GM23338 (cell line): ENCODE data around the gene POR. TPM values are rescaled to one million over a fixed set of nuclear protein-coding genes. Genes with fewer than 3 reads are reported as not detected.

Source experiments
- ATAC-seq: fragments of 200-7000 bp; cut with Tn5 transposase; 3 replicates; pipeline ENCODE4 v1.9.1; 2020
- DNase-seq: peaks from one replicate; pipeline ENCODE4 v3.0.0-alpha.2; 2015; ENCODE audit warnings: low spot score
- H2AFZ ChIP-seq: fragments of 200-600 bp; sonication (generic); 2 replicates; pipeline ENCODE4 v1.8.0; 2016; ENCODE audit warnings: antibody characterized with exemption, mild to moderate bottlenecking, moderate library complexity
- H3F3A ChIP-seq: fragments of 200-600 bp; sonication (generic); replicated peaks from 2 replicates; pipeline ENCODE4 v1.8.0; 2017; ENCODE audit warnings: antibody characterized with exemption, mixed run types, low read depth
- H3K27ac ChIP-seq: fragments of 200-600 bp; sonication (generic); 2 replicates; pipeline ENCODE4 v1.6.1; 2016; ENCODE audit warnings: low read depth
- H3K27me3 ChIP-seq: fragments of 200-600 bp; sonication (generic); 2 replicates; pipeline ENCODE4 v1.8.0; 2016; ENCODE audit warnings: mild to moderate bottlenecking, mixed run types, moderate library complexity; ENCODE audit not compliant: insufficient read depth
- H3K36me3 ChIP-seq: fragments of 200-600 bp; sonication (generic); 2 replicates; pipeline ENCODE4 v1.8.0; 2016; ENCODE audit warnings: mild to moderate bottlenecking; ENCODE audit not compliant: insufficient read depth
- H3K4me1 ChIP-seq: fragments of 200-600 bp; sonication (generic); 2 replicates; pipeline ENCODE4 v1.8.0; 2016; ENCODE audit warnings: mild to moderate bottlenecking, moderate library complexity; ENCODE audit not compliant: insufficient read depth
- H3K4me2 ChIP-seq: fragments of 200-600 bp; sonication (generic); 2 replicates; pipeline ENCODE4 v1.7.1; 2017; ENCODE audit warnings: mixed run types
- H3K4me3 ChIP-seq: fragments of 200-600 bp; sonication (generic); 2 replicates; pipeline ENCODE4 v1.6.1; 2016; ENCODE audit warnings: mixed run types
- H3K79me2 ChIP-seq: fragments of 200-600 bp; sonication (generic); replicated peaks from 2 replicates; pipeline ENCODE4 v1.8.0; 2017; ENCODE audit warnings: mild to moderate bottlenecking; ENCODE audit not compliant: insufficient read depth
- H3K9me2 ChIP-seq: fragments of 200-600 bp; sonication (generic); 2 replicates; pipeline ENCODE4 v1.8.0; 2017; ENCODE audit not compliant: insufficient read depth
- H4K20me1 ChIP-seq: fragments of 200-600 bp; sonication (generic); replicated peaks from 2 replicates; pipeline ENCODE4 v1.8.0; 2017; ENCODE audit warnings: mild to moderate bottlenecking; ENCODE audit not compliant: insufficient read depth
- H3K27ac Mint-ChIP-seq: 2 replicates; pipeline ENCODE4 v1.8.0; 2020; ENCODE audit warnings: inconsistent platforms, mild to moderate bottlenecking, moderate library complexity, mixed read lengths
- H3K27me3 Mint-ChIP-seq: 3 replicates; pipeline ENCODE4 v1.8.0; 2022; ENCODE audit warnings: low read depth, mild to moderate bottlenecking, moderate library complexity, mixed read lengths, inconsistent platforms; ENCODE audit not compliant: insufficient read depth, poor library complexity
- H3K36me3 Mint-ChIP-seq: 3 replicates; pipeline ENCODE4 v1.8.0; 2021; ENCODE audit warnings: low read depth, mild to moderate bottlenecking, inconsistent platforms, moderate library complexity, mixed read lengths
- H3K4me1 Mint-ChIP-seq: 3 replicates; pipeline ENCODE4 v1.8.0; 2020; ENCODE audit warnings: mild to moderate bottlenecking, inconsistent platforms, mixed read lengths
- H3K4me3 Mint-ChIP-seq: 3 replicates; pipeline ENCODE4 v1.8.0; 2021; ENCODE audit warnings: moderate library complexity, mild to moderate bottlenecking, inconsistent platforms, mixed read lengths
- H3K9me3 Mint-ChIP-seq: 3 replicates; pipeline ENCODE4 v1.8.0; 2020; ENCODE audit warnings: moderate library complexity, mild to moderate bottlenecking, inconsistent platforms, mixed read lengths
- EZH2 ChIP-seq: fragments of 200-600 bp; sonication (generic); IDR thresholded peaks from one replicate; pipeline ENCODE4 v1.8.0; 2017; ENCODE audit warnings: antibody characterized with exemption, mild to moderate bottlenecking, low read depth; ENCODE audit not compliant: unreplicated experiment
- EZH2phosphoT487 ChIP-seq: fragments of 200-600 bp; sonication (generic); IDR thresholded peaks from one replicate; pipeline ENCODE4 v1.8.1; 2018; ENCODE audit warnings: antibody characterized with exemption; ENCODE audit not compliant: unreplicated experiment
- NANOG ChIP-seq: IDR thresholded peaks from 2 replicates; pipeline ENCODE4 v1.6.1; 2016; ENCODE audit warnings: antibody characterized with exemption, borderline replicate concordance
- ZNF331 ChIP-seq: fragments of 250-450 bp; sonication (Bioruptor Pico); IDR thresholded peaks from 2 replicates; pipeline ENCODE4 v1.5.0; 2020; ENCODE audit warnings: low read depth, mild to moderate bottlenecking, moderate library complexity
- polyA plus RNA-seq: library from polyadenylated mRNA; unstranded; fragments of >200 nt; fragmentation: Nextera tagmentation; extraction: Ambion mirVana; gene quantifications from 2 replicates; pipeline ENCODE4 v1.2.1, GENCODE V29; 2016
- total RNA-seq: library from RNA; depleted of rRNA; stranded (reverse); fragments of >200 nt; shearing (Covaris generic); gene quantifications from 2 replicates; pipeline ENCODE4 v1.2.3, GENCODE V29; 2014
- TF ChIP-seq, protein P1 (sequence below): IDR thresholded peaks from one replicate; pipeline ENCODE4 v1.6.1; 2018; ENCODE audit warnings: antibody characterized with exemption; ENCODE audit not compliant: unreplicated experiment
- TF ChIP-seq, protein P2 (sequence below), 2 experiments: fragments of 200-600 bp in 1 of 2; sonication (generic) in 1 of 2; conservative IDR thresholded peaks; 2 replicates each; pipeline versions ENCODE4 v1.5.1 to v1.6.1; 2016 to 2017; ENCODE audit warnings: antibody characterized with exemption in 2 of 2, low read depth in 2 of 2, mild to moderate bottlenecking in 2 of 2, moderate library complexity in 1 of 2
- TF ChIP-seq, protein P3 (sequence below): fragments of 250-450 bp; sonication (Bioruptor Pico); IDR thresholded peaks from 2 replicates; pipeline ENCODE4 v1.5.0; 2020; ENCODE audit warnings: mild to moderate bottlenecking, moderate library complexity

POR gene
- total and polyA plus RNA-seq, 2 experiments from 2014 or later, result 126 to 164 TPM

DNA sequence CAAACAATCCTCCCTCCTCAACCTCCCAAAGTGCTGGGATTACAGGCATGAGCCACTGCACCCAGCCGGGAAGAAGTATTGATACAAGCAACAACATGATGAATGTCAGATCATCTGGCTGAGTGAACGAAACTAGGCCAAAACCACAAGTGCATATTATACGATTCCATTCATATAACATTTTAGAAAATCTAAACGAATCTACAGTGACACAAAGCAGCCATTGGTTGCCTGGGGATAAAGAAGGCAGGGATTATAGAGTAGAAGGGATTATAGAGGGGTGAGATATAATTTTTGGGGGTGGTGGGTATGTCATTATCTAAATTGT lies 47.6 kb upstream of the POR start:
- Histone ChIP-seq H3K27me3 (no peaks in the 10 kb centered on the region), H3K4me2 (no peak overlapping the region), H3K4me1 (no peaks in the 10 kb centered on the region), H3K27ac (no peak overlapping the region), H4K20me1 (no peaks in the 10 kb centered on the region), H3K79me2 (no peaks in the 10 kb centered on the region), H3F3A (no peaks in the 10 kb centered on the region), H2AFZ (peak overlapping the region; percentile 85; the same call in 1 of the 2 replicates), H3K4me3 (no peak overlapping the region), H3K36me3 (no peaks in the 10 kb centered on the region), H3K9me2 (no peaks in the 10 kb centered on the region)
- Mint-ChIP-seq H3K27me3 (peaks cover 3% of the 10 kb centered on the region), H3K9me3 (no peaks in the 10 kb centered on the region), H3K4me3 (no peak overlapping the region; the same call in 2 of the 3 replicates), H3K27ac (no peak overlapping the region), H3K36me3 (no peaks in the 10 kb centered on the region), H3K4me1 (peaks cover 3% of the 10 kb centered on the region; the same call in 2 of the 3 replicates)
- no peak for TF ChIP-seq ZNF331
- TF ChIP-seq EZH2phosphoT487, result no peak
- TF ChIP-seq, protein P1, sequence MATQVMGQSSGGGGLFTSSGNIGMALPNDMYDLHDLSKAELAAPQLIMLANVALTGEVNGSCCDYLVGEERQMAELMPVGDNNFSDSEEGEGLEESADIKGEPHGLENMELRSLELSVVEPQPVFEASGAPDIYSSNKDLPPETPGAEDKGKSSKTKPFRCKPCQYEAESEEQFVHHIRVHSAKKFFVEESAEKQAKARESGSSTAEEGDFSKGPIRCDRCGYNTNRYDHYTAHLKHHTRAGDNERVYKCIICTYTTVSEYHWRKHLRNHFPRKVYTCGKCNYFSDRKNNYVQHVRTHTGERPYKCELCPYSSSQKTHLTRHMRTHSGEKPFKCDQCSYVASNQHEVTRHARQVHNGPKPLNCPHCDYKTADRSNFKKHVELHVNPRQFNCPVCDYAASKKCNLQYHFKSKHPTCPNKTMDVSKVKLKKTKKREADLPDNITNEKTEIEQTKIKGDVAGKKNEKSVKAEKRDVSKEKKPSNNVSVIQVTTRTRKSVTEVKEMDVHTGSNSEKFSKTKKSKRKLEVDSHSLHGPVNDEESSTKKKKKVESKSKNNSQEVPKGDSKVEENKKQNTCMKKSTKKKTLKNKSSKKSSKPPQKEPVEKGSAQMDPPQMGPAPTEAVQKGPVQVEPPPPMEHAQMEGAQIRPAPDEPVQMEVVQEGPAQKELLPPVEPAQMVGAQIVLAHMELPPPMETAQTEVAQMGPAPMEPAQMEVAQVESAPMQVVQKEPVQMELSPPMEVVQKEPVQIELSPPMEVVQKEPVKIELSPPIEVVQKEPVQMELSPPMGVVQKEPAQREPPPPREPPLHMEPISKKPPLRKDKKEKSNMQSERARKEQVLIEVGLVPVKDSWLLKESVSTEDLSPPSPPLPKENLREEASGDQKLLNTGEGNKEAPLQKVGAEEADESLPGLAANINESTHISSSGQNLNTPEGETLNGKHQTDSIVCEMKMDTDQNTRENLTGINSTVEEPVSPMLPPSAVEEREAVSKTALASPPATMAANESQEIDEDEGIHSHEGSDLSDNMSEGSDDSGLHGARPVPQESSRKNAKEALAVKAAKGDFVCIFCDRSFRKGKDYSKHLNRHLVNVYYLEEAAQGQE, result no peak
- no peak for TF ChIP-seq EZH2
- TF ChIP-seq, protein P2, sequence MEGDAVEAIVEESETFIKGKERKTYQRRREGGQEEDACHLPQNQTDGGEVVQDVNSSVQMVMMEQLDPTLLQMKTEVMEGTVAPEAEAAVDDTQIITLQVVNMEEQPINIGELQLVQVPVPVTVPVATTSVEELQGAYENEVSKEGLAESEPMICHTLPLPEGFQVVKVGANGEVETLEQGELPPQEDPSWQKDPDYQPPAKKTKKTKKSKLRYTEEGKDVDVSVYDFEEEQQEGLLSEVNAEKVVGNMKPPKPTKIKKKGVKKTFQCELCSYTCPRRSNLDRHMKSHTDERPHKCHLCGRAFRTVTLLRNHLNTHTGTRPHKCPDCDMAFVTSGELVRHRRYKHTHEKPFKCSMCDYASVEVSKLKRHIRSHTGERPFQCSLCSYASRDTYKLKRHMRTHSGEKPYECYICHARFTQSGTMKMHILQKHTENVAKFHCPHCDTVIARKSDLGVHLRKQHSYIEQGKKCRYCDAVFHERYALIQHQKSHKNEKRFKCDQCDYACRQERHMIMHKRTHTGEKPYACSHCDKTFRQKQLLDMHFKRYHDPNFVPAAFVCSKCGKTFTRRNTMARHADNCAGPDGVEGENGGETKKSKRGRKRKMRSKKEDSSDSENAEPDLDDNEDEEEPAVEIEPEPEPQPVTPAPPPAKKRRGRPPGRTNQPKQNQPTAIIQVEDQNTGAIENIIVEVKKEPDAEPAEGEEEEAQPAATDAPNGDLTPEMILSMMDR (conservative IDR thresholded peaks at IDR 0.05; ENCODE audit: low read depth in 2 of 2), result no peak
- TF ChIP-seq, protein P3, sequence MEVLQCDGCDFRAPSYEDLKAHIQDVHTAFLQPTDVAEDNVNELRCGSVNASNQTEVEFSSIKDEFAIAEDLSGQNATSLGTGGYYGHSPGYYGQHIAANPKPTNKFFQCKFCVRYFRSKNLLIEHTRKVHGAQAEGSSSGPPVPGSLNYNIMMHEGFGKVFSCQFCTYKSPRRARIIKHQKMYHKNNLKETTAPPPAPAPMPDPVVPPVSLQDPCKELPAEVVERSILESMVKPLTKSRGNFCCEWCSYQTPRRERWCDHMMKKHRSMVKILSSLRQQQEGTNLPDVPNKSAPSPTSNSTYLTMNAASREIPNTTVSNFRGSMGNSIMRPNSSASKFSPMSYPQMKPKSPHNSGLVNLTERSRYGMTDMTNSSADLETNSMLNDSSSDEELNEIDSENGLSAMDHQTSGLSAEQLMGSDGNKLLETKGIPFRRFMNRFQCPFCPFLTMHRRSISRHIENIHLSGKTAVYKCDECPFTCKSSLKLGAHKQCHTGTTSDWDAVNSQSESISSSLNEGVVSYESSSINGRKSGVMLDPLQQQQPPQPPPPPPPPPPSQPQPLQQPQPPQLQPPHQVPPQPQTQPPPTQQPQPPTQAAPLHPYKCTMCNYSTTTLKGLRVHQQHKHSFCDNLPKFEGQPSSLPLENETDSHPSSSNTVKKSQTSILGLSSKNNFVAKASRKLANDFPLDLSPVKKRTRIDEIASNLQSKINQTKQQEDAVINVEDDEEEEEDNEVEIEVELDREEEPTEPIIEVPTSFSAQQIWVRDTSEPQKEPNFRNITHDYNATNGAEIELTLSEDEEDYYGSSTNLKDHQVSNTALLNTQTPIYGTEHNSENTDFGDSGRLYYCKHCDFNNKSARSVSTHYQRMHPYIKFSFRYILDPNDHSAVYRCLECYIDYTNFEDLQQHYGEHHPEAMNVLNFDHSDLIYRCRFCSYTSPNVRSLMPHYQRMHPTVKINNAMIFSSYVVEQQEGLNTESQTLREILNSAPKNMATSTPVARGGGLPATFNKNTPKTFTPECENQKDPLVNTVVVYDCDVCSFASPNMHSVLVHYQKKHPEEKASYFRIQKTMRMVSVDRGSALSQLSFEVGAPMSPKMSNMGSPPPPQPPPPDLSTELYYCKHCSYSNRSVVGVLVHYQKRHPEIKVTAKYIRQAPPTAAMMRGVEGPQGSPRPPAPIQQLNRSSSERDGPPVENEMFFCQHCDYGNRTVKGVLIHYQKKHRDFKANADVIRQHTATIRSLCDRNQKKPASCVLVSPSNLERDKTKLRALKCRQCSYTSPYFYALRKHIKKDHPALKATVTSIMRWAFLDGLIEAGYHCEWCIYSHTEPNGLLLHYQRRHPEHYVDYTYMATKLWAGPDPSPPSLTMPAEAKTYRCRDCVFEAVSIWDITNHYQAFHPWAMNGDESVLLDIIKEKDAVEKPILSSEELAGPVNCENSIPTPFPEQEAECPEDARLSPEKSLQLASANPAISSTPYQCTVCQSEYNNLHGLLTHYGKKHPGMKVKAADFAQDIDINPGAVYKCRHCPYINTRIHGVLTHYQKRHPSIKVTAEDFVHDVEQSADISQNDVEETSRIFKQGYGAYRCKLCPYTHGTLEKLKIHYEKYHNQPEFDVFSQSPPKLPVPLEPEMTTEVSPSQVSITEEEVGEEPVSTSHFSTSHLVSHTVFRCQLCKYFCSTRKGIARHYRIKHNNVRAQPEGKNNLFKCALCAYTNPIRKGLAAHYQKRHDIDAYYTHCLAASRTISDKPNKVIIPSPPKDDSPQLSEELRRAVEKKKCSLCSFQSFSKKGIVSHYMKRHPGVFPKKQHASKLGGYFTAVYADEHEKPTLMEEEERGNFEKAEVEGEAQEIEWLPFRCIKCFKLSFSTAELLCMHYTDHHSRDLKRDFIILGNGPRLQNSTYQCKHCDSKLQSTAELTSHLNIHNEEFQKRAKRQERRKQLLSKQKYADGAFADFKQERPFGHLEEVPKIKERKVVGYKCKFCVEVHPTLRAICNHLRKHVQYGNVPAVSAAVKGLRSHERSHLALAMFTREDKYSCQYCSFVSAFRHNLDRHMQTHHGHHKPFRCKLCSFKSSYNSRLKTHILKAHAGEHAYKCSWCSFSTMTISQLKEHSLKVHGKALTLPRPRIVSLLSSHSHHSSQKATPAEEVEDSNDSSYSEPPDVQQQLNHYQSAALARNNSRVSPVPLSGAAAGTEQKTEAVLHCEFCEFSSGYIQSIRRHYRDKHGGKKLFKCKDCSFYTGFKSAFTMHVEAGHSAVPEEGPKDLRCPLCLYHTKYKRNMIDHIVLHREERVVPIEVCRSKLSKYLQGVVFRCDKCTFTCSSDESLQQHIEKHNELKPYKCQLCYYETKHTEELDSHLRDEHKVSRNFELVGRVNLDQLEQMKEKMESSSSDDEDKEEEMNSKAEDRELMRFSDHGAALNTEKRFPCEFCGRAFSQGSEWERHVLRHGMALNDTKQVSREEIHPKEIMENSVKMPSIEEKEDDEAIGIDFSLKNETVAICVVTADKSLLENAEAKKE, result no peak
- TF ChIP-seq NANOG, result no peak
- no peak for DNase-seq
- no peak for ATAC-seq
